IMR-90 (cell line): ENCODE measurements around the gene BTBD17. TPM values are rescaled to one million over a fixed set of nuclear protein-coding genes. Genes with fewer than 3 reads are reported as not detected.

Experiments
- ATAC-seq: fragments of 200-7000 bp; cut with Tn5 transposase; 2 replicates; pipeline ENCODE4 v1.9.1; 2020; ENCODE audit warnings: low read depth, mild to moderate bottlenecking, moderate library complexity
- BruUV-seq: library from RNA; stranded (reverse); fragments of 400-500 nt; replicated peaks from 2 replicates; lab custom pipeline; 2021; lab: Mats Ljungman, UMichigan
- CTCF ChIA-PET: fragments of 300-600 bp; formaldehyde crosslinking; extraction: SDS; loops from one replicate; lab custom pipeline; 2021; ENCODE audit warnings: antibody characterized with exemption; lab: Yijun Ruan, JAX
- POLR2A ChIA-PET: fragments of 300-600 bp; sonication (Branson Sonifier 250); formaldehyde crosslinking; loops from one replicate; lab custom pipeline; 2022; ENCODE audit warnings: antibody characterized with exemption; ENCODE audit not compliant: unreplicated experiment; lab: Charles Lee
- DNase-seq: peaks from one replicate; pipeline ENCODE4 v3.0.0; 2013
- H2AFZ ChIP-seq: replicated peaks from 2 replicates; pipeline ENCODE3; 2013; ENCODE audit warnings: low read length, mild to moderate bottlenecking; ENCODE audit not compliant: poor library complexity
- H2AK5ac ChIP-seq: 2 replicates; pipeline ENCODE4 v1.6.1; 2013; ENCODE audit warnings: low read depth, low read length, inconsistent platforms
- H2AK9ac ChIP-seq: replicated peaks from 2 replicates; pipeline ENCODE3; 2013; ENCODE audit warnings: mild to moderate bottlenecking, low read depth, low read length, moderate library complexity; ENCODE audit not compliant: poor library complexity
- H2BK120ac ChIP-seq: 2 replicates; pipeline ENCODE4 v1.6.1; 2013; ENCODE audit warnings: low read depth, low read length, inconsistent platforms
- H2BK15ac ChIP-seq: 3 replicates; pipeline ENCODE4 v1.6.1; 2013; ENCODE audit warnings: low read depth, low read length, inconsistent platforms
- H2BK20ac ChIP-seq: 2 replicates; pipeline ENCODE4 v1.6.1; 2013; ENCODE audit warnings: low read depth, mild to moderate bottlenecking, inconsistent platforms, low read length, moderate library complexity
- H2BK5ac ChIP-seq: 2 replicates; pipeline ENCODE4 v1.6.1; 2013; ENCODE audit warnings: mild to moderate bottlenecking, low read depth, low read length, inconsistent platforms; ENCODE audit not compliant: poor library complexity, severe bottlenecking
- H3K14ac ChIP-seq: replicated peaks from 2 replicates; pipeline ENCODE4 v1.6.1; 2013; ENCODE audit warnings: low read depth, low read length, inconsistent platforms
- H3K18ac ChIP-seq: 2 replicates; pipeline ENCODE4 v1.6.1; 2013; ENCODE audit warnings: low read depth, low read length, control low read depth
- H3K23ac ChIP-seq: 2 replicates; pipeline ENCODE4 v1.6.1; 2013; ENCODE audit warnings: low read depth, low read length, inconsistent platforms
- H3K27ac ChIP-seq: 2 replicates; pipeline ENCODE4 v1.5.1; 2013; ENCODE audit warnings: mild to moderate bottlenecking, control low read depth, low read length; ENCODE audit not compliant: insufficient read depth
- H3K27me3 ChIP-seq: 2 replicates; pipeline ENCODE4 v1.6.1; 2013; ENCODE audit warnings: low read length; ENCODE audit not compliant: control insufficient read depth, insufficient read depth
- H3K36me3 ChIP-seq: 2 replicates; pipeline ENCODE4 v1.6.1; 2013; ENCODE audit warnings: low read length, mixed read lengths; ENCODE audit not compliant: control insufficient read depth, insufficient read depth
- H3K4ac ChIP-seq: 2 replicates; pipeline ENCODE4 v1.6.1; 2013; ENCODE audit warnings: low read depth, low read length, inconsistent platforms
- H3K4me1 ChIP-seq: 2 replicates; pipeline ENCODE4 v1.6.1; 2013; ENCODE audit warnings: low read length, mixed read lengths; ENCODE audit not compliant: control insufficient read depth, insufficient read depth
- H3K4me2 ChIP-seq: 2 replicates; pipeline ENCODE4 v1.6.1; 2013; ENCODE audit warnings: low read depth, mild to moderate bottlenecking, control low read depth, low read length, moderate library complexity
- H3K4me3 ChIP-seq: 2 replicates; pipeline ENCODE4 v1.5.1; 2013; ENCODE audit warnings: low read depth, mild to moderate bottlenecking, control low read depth, low read length, moderate library complexity; ENCODE audit not compliant: insufficient read depth
- H3K56ac ChIP-seq: 2 replicates; pipeline ENCODE4 v1.6.1; 2013; ENCODE audit warnings: low read length, inconsistent platforms; ENCODE audit not compliant: insufficient read depth; ENCODE audit errors: extremely low read depth
- H3K79me1 ChIP-seq, 2 experiments: 2 replicates each; pipeline ENCODE4 v1.6.1; 2013; ENCODE audit warnings: low read length in 2 of 2, inconsistent platforms in 1 of 2, low read depth in 1 of 2
- H3K9ac ChIP-seq: 2 replicates; pipeline ENCODE4 v1.6.1; 2013; ENCODE audit warnings: low read depth, low read length, control low read depth
- H3K9me1 ChIP-seq: 2 replicates; pipeline ENCODE4 v1.6.1; 2013; ENCODE audit warnings: low read length, inconsistent platforms; ENCODE audit not compliant: insufficient read depth
- H3K9me3 ChIP-seq: 2 replicates; pipeline ENCODE4 v1.6.1; 2013; ENCODE audit warnings: low read length; ENCODE audit not compliant: control insufficient read depth, insufficient read depth
- H4K20me1 ChIP-seq: 2 replicates; pipeline ENCODE4 v1.6.1; 2013; ENCODE audit warnings: low read length, inconsistent platforms; ENCODE audit not compliant: insufficient read depth
- H4K5ac ChIP-seq: 2 replicates; pipeline ENCODE4 v1.6.1; 2013; ENCODE audit warnings: mild to moderate bottlenecking, low read depth, low read length, control low read depth
- H4K8ac ChIP-seq, 2 experiments: 2 replicates each; pipeline ENCODE4 v1.6.1; 2013; ENCODE audit warnings: low read depth in 2 of 2, low read length in 2 of 2, control low read depth in 1 of 2, inconsistent platforms in 1 of 2
- H4K91ac ChIP-seq: 2 replicates; pipeline ENCODE4 v1.6.1; 2013; ENCODE audit warnings: low read depth, low read length, inconsistent platforms; ENCODE audit not compliant: insufficient read depth
- BHLHE40 ChIP-seq: fragments of 150-350 bp; IDR thresholded peaks from 2 replicates; pipeline ENCODE4 v1.6.1; 2016; ENCODE audit warnings: mild to moderate bottlenecking, low read depth, low read length
- CEBPB ChIP-seq: IDR thresholded peaks from 2 replicates; pipeline ENCODE4 v1.6.1; 2012; ENCODE audit warnings: low read depth, low read length, improper control_type of control experiment
- CHD1 ChIP-seq: IDR thresholded peaks from 2 replicates; pipeline ENCODE4 v1.6.1; 2012; ENCODE audit warnings: low read depth, low read length, improper control_type of control experiment
- MAFK ChIP-seq: IDR thresholded peaks from 2 replicates; pipeline ENCODE4 v1.6.1; 2012; ENCODE audit warnings: low read depth, low read length, improper control_type of control experiment
- MAZ ChIP-seq: IDR thresholded peaks from 2 replicates; pipeline ENCODE4 v1.6.1; 2012; ENCODE audit warnings: low read depth, mild to moderate bottlenecking, low read length, improper control_type of control experiment, moderate library complexity, borderline replicate concordance
- POLR2A ChIP-seq: IDR thresholded peaks from 2 replicates; pipeline ENCODE4 v1.6.1; 2012; ENCODE audit warnings: mild to moderate bottlenecking, low read depth, low read length
- RAD21 ChIP-seq: IDR thresholded peaks from 2 replicates; pipeline ENCODE4 v1.6.1; 2012; ENCODE audit warnings: low read length, improper control_type of control experiment
- RCOR1 ChIP-seq: IDR thresholded peaks from 2 replicates; pipeline ENCODE4 v1.6.1; 2012; ENCODE audit warnings: mild to moderate bottlenecking, low read length, improper control_type of control experiment; ENCODE audit not compliant: insufficient replicate concordance
- RFX5 ChIP-seq: IDR thresholded peaks from 2 replicates; pipeline ENCODE4 v1.8.0; 2012; ENCODE audit warnings: low read depth, mild to moderate bottlenecking, low read length, moderate library complexity
- SMC3 ChIP-seq: fragments of 150-350 bp; IDR thresholded peaks from 2 replicates; pipeline ENCODE4 v1.6.1; 2016; ENCODE audit warnings: low read depth, mild to moderate bottlenecking, antibody characterized with exemption, low read length, moderate library complexity
- WGBS, 2 experiments: methylation state at CpG; one replicate each; pipeline versions ENCODE4 v1.1.5 to v1.1.7; 2013; ENCODE audit warnings: missing lambda C conversion rate in 2 of 2; ENCODE audit not compliant: insufficient read length in 1 of 2; ENCODE audit errors: extremely low coverage in 2 of 2; 5-methylcytosine and 5-hydroxymethylcytosine counted together
- dilution Hi-C: fragments of 300-500 bp; cut with HindIII; formaldehyde crosslinking; loops from one replicate; pipeline ENCODE4 v1.14.3; 2018; ENCODE audit warnings: low sequenced_read_pairs; ENCODE audit not compliant: unreplicated experiment
- in situ Hi-C: fragments of 300-500 bp; cut with MboI; formaldehyde crosslinking; loops from 3 replicates; pipeline ENCODE4 v1.14.3; 2019; ENCODE audit warnings: low sequenced_read_pairs, inconsistent platforms, mixed read lengths
- intact Hi-C: fragments of 100-400 bp; cut with micrococcal nuclease; formaldehyde crosslinking; loops from 2 replicates; pipeline ENCODE4 v1.10.0; 2022
- polyA plus RNA-seq, 3 experiments: library from polyadenylated mRNA; depleted of rRNA; stranded (reverse); fragments of >200 nt; gene quantifications; 2 replicates each; pipeline ENCODE4 v1.2.3, GENCODE V29; 2012; ENCODE audit warnings: low replicate concordance in 1 of 3
- total RNA-seq: library from RNA; depleted of rRNA; stranded (reverse); fragments of >200 nt; gene quantifications from 2 replicates; pipeline ENCODE4 v1.2.3, GENCODE V29; 2012
- TF ChIP-seq, protein P1 (sequence below): conservative IDR thresholded peaks from 2 replicates; pipeline ENCODE4 v1.5.1; 2012; ENCODE audit warnings: mild to moderate bottlenecking, low read depth, low read length, improper control_type of control experiment
- TF ChIP-seq, protein P2 (sequence below): fragments of 150-350 bp; IDR thresholded peaks from 2 replicates; pipeline ENCODE4 v1.6.1; 2016; ENCODE audit warnings: low read depth, mild to moderate bottlenecking, low read length, moderate library complexity, borderline replicate concordance

The BTBD17 gene
- total and polyA plus RNA-seq, 2 of the 4 experiments (the other 2 are of a cell fraction), result not detected

DNA sequence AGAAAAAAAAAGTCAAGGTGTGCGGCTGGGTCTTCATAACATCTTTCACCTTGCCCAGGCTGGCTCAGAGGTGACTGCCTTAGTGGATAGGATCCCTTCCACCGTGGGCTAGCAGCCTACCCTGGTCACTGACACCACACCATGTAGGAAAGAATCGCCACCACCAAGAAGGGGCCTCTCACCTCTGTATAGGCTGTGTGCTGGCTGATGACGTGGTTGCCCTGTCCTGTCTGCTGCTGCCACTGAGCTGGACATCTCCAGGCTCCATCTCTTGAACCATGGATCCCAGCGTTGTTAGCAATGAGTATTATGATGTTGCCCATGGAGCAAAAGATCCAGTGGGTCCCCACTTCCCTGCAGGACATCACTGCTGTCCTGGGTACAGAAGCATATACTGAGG is 5.5 kb upstream of the BTBD17 start, which contains the start of gene GPR142:
Gene GPR142 (plus strand): TSS at position 301 of the 400 bp plus-strand sequence. CDS start 2,035 bp downstream, outside the sequence.
- Histone ChIP-seq H3K27ac (no peak within 1 kb of the TSS), H3K36me3 (no peaks in the 10 kb centered on the region), H3K4me3 (no peak within 1 kb of the TSS), H2BK20ac (no peak within 1 kb of the TSS), H3K4me1 (no peaks in the 10 kb centered on the region), H3K79me1 (no peaks in the 10 kb centered on the region), H3K9ac (no peak within 1 kb of the TSS), H2BK15ac (no peak within 1 kb of the TSS), H2AK9ac (no peak within 1 kb of the TSS), H2BK5ac (no peak within 1 kb of the TSS), H3K4me2 (no peak within 1 kb of the TSS), H3K9me1 (no peaks in the 10 kb centered on the region), H4K91ac (no peak within 1 kb of the TSS), H3K18ac (no peak within 1 kb of the TSS), H2BK120ac (no peak within 1 kb of the TSS), H4K8ac (no peak within 1 kb of the TSS), H3K9me3 (no peaks in the 10 kb centered on the region), H3K23ac (no peak within 1 kb of the TSS), H2AFZ (peak within 1 kb of the TSS; percentile 32), H4K5ac (no peak within 1 kb of the TSS), H3K56ac (no peak within 1 kb of the TSS), H3K27me3 (no peaks in the 10 kb centered on the region), H3K4ac (no peak within 1 kb of the TSS), H4K20me1 (no peaks in the 10 kb centered on the region), H3K14ac (no peak within 1 kb of the TSS), H2AK5ac (no peak within 1 kb of the TSS)
- DNase-seq (no peak), ATAC-seq (no peak)
- BruUV-seq, result no TSS peak
- intact Hi-C loops, result no loop called here
- ChIA-PET POLR2A (no interaction called here), CTCF (interaction anchor here (1.8 kb wide), 1 partner anchor 12 kb away, joined by 7 read pairs; no protein-coding TSS in a partner anchor)
- no peak for TF ChIP-seq CHD1
- no peak for TF ChIP-seq CEBPB
- TF ChIP-seq SMC3, result no peak
- no peak for TF ChIP-seq RFX5
- no peak for TF ChIP-seq RCOR1
- no peak for TF ChIP-seq RAD21
- no peak for TF ChIP-seq BHLHE40
- TF ChIP-seq POLR2A, result no peak
- TF ChIP-seq, protein P1, sequence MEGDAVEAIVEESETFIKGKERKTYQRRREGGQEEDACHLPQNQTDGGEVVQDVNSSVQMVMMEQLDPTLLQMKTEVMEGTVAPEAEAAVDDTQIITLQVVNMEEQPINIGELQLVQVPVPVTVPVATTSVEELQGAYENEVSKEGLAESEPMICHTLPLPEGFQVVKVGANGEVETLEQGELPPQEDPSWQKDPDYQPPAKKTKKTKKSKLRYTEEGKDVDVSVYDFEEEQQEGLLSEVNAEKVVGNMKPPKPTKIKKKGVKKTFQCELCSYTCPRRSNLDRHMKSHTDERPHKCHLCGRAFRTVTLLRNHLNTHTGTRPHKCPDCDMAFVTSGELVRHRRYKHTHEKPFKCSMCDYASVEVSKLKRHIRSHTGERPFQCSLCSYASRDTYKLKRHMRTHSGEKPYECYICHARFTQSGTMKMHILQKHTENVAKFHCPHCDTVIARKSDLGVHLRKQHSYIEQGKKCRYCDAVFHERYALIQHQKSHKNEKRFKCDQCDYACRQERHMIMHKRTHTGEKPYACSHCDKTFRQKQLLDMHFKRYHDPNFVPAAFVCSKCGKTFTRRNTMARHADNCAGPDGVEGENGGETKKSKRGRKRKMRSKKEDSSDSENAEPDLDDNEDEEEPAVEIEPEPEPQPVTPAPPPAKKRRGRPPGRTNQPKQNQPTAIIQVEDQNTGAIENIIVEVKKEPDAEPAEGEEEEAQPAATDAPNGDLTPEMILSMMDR, result no peak
- TF ChIP-seq, protein P2, sequence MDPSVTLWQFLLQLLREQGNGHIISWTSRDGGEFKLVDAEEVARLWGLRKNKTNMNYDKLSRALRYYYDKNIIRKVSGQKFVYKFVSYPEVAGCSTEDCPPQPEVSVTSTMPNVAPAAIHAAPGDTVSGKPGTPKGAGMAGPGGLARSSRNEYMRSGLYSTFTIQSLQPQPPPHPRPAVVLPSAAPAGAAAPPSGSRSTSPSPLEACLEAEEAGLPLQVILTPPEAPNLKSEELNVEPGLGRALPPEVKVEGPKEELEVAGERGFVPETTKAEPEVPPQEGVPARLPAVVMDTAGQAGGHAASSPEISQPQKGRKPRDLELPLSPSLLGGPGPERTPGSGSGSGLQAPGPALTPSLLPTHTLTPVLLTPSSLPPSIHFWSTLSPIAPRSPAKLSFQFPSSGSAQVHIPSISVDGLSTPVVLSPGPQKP, result no peak
- no peak for TF ChIP-seq MAFK
- no peak for TF ChIP-seq MAZ
- dilution Hi-C loops, result no loop called here
- in situ Hi-C loops, result no loop called here
- WGBS, 2 experiments, result 17% methylated on average over 1 of the region's 5 CpGs; no CpG with 5 or more reads in 1 of the 2 experiments
